ENCODE results near the gene SMIM36.

Gene SMIM36

GRCh38 chr17:55510986-55511721 is at the start of gene SMIM36:
Gene SMIM36, minus strand, starts transcription at chr17:55511452.
- TF ChIP-seq EZH2phosphoT487 (conservative IDR thresholded peaks at IDR 0.05; ENCODE audit: low read length) (no peak), CTCF (IDR thresholded peaks at IDR 0.05; ENCODE audit: insufficient read depth, low read length, poor library complexity, severe bottlenecking) (no peak)
- Histone ChIP-seq H3K27ac (ENCODE audit: low read depth, low read length) (no peak within 1 kb of the TSS), H4K20me1 (ENCODE audit: low read depth, low read length) (no peaks in the 10 kb centered on the region), H3K4me3 (ENCODE audit: insufficient read depth, low read length, poor library complexity, severe bottlenecking) (no peak within 1 kb of the TSS), H2AFZ (ENCODE audit: low read depth, low read length, severe bottlenecking) (no peak within 1 kb of the TSS), H3F3A (ENCODE audit: insufficient read depth) (no peaks in the 10 kb centered on the region), H3K9me3 (ENCODE audit: insufficient read depth, low read length) (no peaks in the 10 kb centered on the region), H3K9me2 (replicated peaks; ENCODE audit: insufficient read depth, low read length) (no peaks in the 10 kb centered on the region), H3K36me3 (ENCODE audit: low read length) (no peaks in the 10 kb centered on the region), H3K9ac (ENCODE audit: low read length) (no peak within 1 kb of the TSS), H3K27me3 (ENCODE audit: low read length) (no peaks in the 10 kb centered on the region), H3K4me2 (ENCODE audit: low read depth, low read length, poor library complexity, severe bottlenecking) (no peak within 1 kb of the TSS), H3K79me2 (ENCODE audit: insufficient read depth, low read length) (no peaks in the 10 kb centered on the region)

GRCh38 chr17:55555772-55556171 is 44.5 kb upstream of the SMIM36 start:
- Histone ChIP-seq H3F3A (ENCODE audit: insufficient read depth) (no peaks in the 10 kb centered on the region), H3K4me3 (ENCODE audit: insufficient read depth, low read length, poor library complexity, severe bottlenecking) (no peak overlapping the region), H3K36me3 (ENCODE audit: low read length) (no peaks in the 10 kb centered on the region), H3K9me3 (ENCODE audit: insufficient read depth, low read length) (no peaks in the 10 kb centered on the region), H4K20me1 (ENCODE audit: low read depth, low read length) (no peaks in the 10 kb centered on the region), H3K4me2 (ENCODE audit: low read depth, low read length, poor library complexity, severe bottlenecking) (no peak overlapping the region), H3K9me2 (replicated peaks; ENCODE audit: insufficient read depth, low read length) (no peaks in the 10 kb centered on the region), H3K79me2 (ENCODE audit: insufficient read depth, low read length) (no peaks in the 10 kb centered on the region), H2AFZ (ENCODE audit: low read depth, low read length, severe bottlenecking) (no peak overlapping the region), H3K27ac (ENCODE audit: low read depth, low read length) (no peak overlapping the region), H3K27me3 (ENCODE audit: low read length) (no peaks in the 10 kb centered on the region; the same call in 1 of the 2 replicates), H3K9ac (ENCODE audit: low read length) (no peak overlapping the region)
- no peak for TF ChIP-seq EZH2phosphoT487 (conservative IDR thresholded peaks at IDR 0.05; ENCODE audit: low read length)
- TF ChIP-seq CTCF (IDR thresholded peaks at IDR 0.05; ENCODE audit: insufficient read depth, low read length, poor library complexity, severe bottlenecking): no peak

- H3K9ac ChIP-seq (ENCODE audit: low read length): no peak overlapping the region
- H4K20me1 ChIP-seq (ENCODE audit: low read depth, low read length): no peaks in the 10 kb centered on the region
- no peaks in the 10 kb centered on the region for H3K27me3 ChIP-seq (ENCODE audit: low read length)
- H3K27ac ChIP-seq (ENCODE audit: low read depth, low read length): no peak overlapping the region
- no peak overlapping the region for H2AFZ ChIP-seq (ENCODE audit: low read depth, low read length, severe bottlenecking)
- no peaks in the 10 kb centered on the region for H3F3A ChIP-seq (ENCODE audit: insufficient read depth)
- H3K4me3 ChIP-seq (ENCODE audit: insufficient read depth, low read length, poor library complexity, severe bottlenecking): no peak overlapping the region
- H3K4me2 ChIP-seq (ENCODE audit: low read depth, low read length, poor library complexity, severe bottlenecking): no peak overlapping the region
- H3K36me3 ChIP-seq (ENCODE audit: low read length): no peaks in the 10 kb centered on the region
- no peaks in the 10 kb centered on the region for H3K79me2 ChIP-seq (ENCODE audit: insufficient read depth, low read length)
- no peak for TF ChIP-seq EZH2phosphoT487 (conservative IDR thresholded peaks at IDR 0.05; ENCODE audit: low read length)
- TF ChIP-seq CTCF (IDR thresholded peaks at IDR 0.05; ENCODE audit: insufficient read depth, low read length, poor library complexity, severe bottlenecking): no peak
- no peaks in the 10 kb centered on the region for H3K9me2 ChIP-seq (replicated peaks; ENCODE audit: insufficient read depth, low read length)
- no peaks in the 10 kb centered on the region for H3K9me3 ChIP-seq (ENCODE audit: insufficient read depth, low read length)
These were observed 37.9 kb upstream of the SMIM36 start for GRCh38 chr17:55549140-55549539.

Data from SU-DHL-6 (cell line).